ENCODE results near the gene TPD52L2.

The TPD52L2 gene

GRCh38 chr20:63934271-63935068 lies 69.4 kb downstream of the TPD52L2 start:
- DNase-seq: no peak

- DNase-seq: no peak
These were observed 70.4 kb downstream of the TPD52L2 start for GRCh38 chr20:63935447-63935846.

- DNase-seq: no peak
These were observed 72.5 kb downstream of the TPD52L2 start for GRCh38 chr20:63937596-63937995.

- DNase-seq: no peak
These were observed 74.2 kb downstream of the TPD52L2 start for GRCh38 chr20:63939061-63939935.

DNA sequence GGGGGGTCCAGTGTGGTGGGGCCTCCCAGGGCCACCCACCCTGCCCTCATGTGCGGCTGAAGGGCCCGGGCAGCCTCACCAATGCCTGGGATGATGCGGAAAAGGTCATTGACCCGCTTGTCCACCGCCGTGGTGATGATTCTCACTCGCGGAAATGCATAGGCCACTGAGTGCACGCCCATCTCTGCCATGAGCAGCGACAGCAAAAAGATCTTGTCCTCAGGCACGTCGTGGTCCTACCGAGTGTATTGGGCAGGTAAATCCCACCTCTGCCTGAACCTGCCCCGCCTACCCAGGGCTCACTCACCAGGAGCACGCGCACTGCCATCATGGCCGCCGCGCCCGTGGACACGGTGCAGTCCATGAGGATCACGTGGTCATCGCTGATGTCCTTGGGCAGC lies 75.0 kb downstream of the TPD52L2 start:
- no peak for DNase-seq

DNA sequence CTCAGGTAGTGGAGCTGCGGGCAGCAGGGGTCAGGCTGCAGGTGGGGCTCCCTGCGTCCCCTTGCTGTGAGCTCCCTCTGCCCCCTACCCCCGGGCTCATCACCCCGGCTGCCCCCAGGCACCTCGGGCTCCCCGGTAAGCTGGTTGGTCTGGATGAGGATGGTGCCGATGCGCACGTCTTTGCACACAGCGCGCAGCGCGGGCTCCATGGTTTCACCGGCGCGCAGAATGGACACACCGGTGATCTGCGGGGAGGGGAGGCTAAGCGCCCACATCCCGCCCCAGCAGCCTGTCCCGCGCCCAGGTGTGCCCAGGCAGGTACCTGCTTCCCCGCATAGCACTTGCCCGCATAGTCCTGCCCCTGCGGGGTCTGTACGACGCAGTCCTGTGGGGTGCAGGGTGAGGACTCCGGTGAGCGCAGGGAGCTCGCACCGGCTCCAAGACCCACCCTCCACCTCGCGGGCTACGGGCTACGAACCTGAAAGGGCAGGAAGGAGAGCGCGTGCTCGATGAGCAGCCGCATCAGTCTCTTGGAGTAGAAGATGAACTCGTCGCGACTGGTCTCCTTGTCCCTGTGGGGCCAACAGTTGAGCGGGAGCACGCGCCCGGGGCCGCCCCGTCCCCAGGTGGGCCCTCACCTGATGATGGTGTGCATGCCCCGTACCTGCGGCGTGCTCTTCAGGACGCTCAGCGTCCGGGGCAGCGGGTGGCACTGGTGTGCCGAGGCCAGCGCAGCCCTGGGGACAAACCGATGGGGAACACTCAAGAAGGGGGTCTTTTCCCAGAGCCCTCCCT lies 75.6 kb downstream of the TPD52L2 start:
- no peak for DNase-seq

Data from fibroblast of skin of right quadriceps (primary cell).